HL-60 (cell line): Measurements from ENCODE around the gene MAPK10.

Experiments used
- DNase-seq, 2 experiments: peaks; one replicate each; pipeline ENCODE4 v3.0.0-alpha.2; 2010 to 2020; ENCODE audit warnings: low read depth in 1 of 2, low spot score in 1 of 2
- H3K27ac ChIP-seq: fragments of 250-450 bp; sonication (Bioruptor Pico); replicated peaks from 2 replicates; pipeline ENCODE4 v1.5.1; 2020; ENCODE audit warnings: mild to moderate bottlenecking, moderate library complexity
- H3K27me3 ChIP-seq: fragments of 250-450 bp; sonication (Bioruptor Pico); 2 replicates; pipeline ENCODE4 v1.5.1; 2021; ENCODE audit warnings: mild to moderate bottlenecking, moderate library complexity; ENCODE audit not compliant: insufficient read depth, poor library complexity, severe bottlenecking
- H3K4me3 ChIP-seq: replicated peaks from 2 replicates; pipeline ENCODE4 v1.5.1; 2011; ENCODE audit warnings: mild to moderate bottlenecking, control low read depth, low read length; ENCODE audit not compliant: insufficient read depth
- CTCF ChIP-seq: IDR thresholded peaks from one replicate; pipeline ENCODE4 v1.5.1; 2011; ENCODE audit warnings: low read length, control low read depth, inconsistent platforms; ENCODE audit not compliant: insufficient read depth
- GABPA ChIP-seq: IDR thresholded peaks from 2 replicates; pipeline ENCODE4 v1.6.1; 2012; ENCODE audit warnings: low read depth
- POLR2AphosphoS5 ChIP-seq: IDR thresholded peaks from 2 replicates; pipeline ENCODE4 v1.6.1; 2012; ENCODE audit warnings: low read depth
- SPI1 ChIP-seq: IDR thresholded peaks from 2 replicates; pipeline ENCODE4 v1.6.1; 2012; ENCODE audit warnings: low read depth, mild to moderate bottlenecking, borderline replicate concordance
- TF ChIP-seq, protein P1 (sequence below): IDR thresholded peaks from 2 replicates; pipeline ENCODE4 v1.6.1; 2012; ENCODE audit warnings: low read depth; ENCODE audit not compliant: insufficient replicate concordance

The MAPK10 gene

DNA sequence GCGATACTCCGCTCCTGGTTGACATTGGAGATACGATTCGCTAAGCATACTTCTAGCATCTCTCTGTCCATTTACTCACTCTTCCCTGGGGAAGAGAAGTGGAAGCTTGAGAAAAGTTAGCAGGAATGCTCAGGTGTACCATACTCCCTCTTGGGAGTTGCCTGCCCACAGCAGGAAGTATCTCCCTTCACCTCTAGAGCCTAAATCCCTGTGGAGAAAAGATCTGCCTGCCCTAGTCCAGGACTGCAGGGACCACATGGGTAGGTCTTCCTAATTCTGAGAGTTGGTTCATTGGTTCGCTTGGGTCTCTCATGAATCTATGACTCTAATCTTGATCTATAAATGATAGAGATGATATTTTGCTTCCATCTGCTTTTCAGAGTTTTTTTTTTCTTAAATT, 26.3 kb upstream of the MAPK10 start:
- TF ChIP-seq, protein P1, sequence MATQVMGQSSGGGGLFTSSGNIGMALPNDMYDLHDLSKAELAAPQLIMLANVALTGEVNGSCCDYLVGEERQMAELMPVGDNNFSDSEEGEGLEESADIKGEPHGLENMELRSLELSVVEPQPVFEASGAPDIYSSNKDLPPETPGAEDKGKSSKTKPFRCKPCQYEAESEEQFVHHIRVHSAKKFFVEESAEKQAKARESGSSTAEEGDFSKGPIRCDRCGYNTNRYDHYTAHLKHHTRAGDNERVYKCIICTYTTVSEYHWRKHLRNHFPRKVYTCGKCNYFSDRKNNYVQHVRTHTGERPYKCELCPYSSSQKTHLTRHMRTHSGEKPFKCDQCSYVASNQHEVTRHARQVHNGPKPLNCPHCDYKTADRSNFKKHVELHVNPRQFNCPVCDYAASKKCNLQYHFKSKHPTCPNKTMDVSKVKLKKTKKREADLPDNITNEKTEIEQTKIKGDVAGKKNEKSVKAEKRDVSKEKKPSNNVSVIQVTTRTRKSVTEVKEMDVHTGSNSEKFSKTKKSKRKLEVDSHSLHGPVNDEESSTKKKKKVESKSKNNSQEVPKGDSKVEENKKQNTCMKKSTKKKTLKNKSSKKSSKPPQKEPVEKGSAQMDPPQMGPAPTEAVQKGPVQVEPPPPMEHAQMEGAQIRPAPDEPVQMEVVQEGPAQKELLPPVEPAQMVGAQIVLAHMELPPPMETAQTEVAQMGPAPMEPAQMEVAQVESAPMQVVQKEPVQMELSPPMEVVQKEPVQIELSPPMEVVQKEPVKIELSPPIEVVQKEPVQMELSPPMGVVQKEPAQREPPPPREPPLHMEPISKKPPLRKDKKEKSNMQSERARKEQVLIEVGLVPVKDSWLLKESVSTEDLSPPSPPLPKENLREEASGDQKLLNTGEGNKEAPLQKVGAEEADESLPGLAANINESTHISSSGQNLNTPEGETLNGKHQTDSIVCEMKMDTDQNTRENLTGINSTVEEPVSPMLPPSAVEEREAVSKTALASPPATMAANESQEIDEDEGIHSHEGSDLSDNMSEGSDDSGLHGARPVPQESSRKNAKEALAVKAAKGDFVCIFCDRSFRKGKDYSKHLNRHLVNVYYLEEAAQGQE, result no peak
- TF ChIP-seq SPI1 (no peak), CTCF (no peak)
- H3K27ac ChIP-seq, result no peak overlapping the region
- DNase-seq, result no peak
- H3K4me3 ChIP-seq, result no peak overlapping the region
- no peaks in the 10 kb centered on the region for H3K27me3 ChIP-seq

DNA sequence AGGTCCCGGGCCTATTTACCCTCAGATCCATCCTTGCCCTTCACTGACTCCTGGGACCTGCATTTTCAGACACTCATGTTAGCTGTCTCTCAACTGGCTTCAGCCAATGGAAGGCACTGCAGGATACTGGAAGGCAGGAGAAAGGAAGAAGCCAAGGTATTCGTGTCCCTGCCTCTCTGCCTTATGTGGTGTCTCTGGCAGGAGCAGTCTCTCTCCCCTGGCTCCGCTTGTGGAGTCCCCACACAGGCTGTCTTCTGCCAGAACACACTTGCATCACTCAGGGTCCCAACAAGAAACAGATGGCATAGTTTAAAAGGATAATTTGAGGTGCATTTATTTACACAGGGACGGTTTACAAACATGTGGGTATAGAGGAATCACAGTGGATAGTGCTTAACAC, 21.6 kb upstream of the MAPK10 start:
- Histone ChIP-seq H3K27ac (no peak overlapping the region), H3K4me3 (no peak overlapping the region), H3K27me3 (no peaks in the 10 kb centered on the region)
- TF ChIP-seq POLR2AphosphoS5, result no peak
- TF ChIP-seq, protein P1, result no peak
- no peak for TF ChIP-seq SPI1
- TF ChIP-seq GABPA, result no peak
- TF ChIP-seq CTCF, result no peak
- no peak for DNase-seq

GRCh38 chr4:86380181-86380724, 20.4 kb upstream of the MAPK10 start:
- DNase-seq, result no peak
- Histone ChIP-seq H3K4me3 (no peak overlapping the region), H3K27ac (no peak overlapping the region), H3K27me3 (no peaks in the 10 kb centered on the region)
- TF ChIP-seq CTCF, result no peak
- no peak for TF ChIP-seq GABPA
- TF ChIP-seq, protein P1, result no peak
- TF ChIP-seq POLR2AphosphoS5, result no peak
- TF ChIP-seq SPI1, result no peak
